ENCODE results near the gene ZC3HAV1.
A peak's percentile ranks its signal among the peaks of the same experiment; 100 is the strongest.

The ZC3HAV1 gene

GRCh38 chr7:139023076-139023475 is 86.4 kb downstream of the ZC3HAV1 start:
- DNase-seq (ENCODE audit: low read depth in 2 of 2), result no peak

GRCh38 chr7:139022286-139022685 is 87.2 kb downstream of the ZC3HAV1 start:
- no peak for DNase-seq (ENCODE audit: low read depth in 2 of 2)

- no peak for DNase-seq (ENCODE audit: low read depth in 2 of 2)
Observed at GRCh38 chr7:139018910-139019309, 90.6 kb downstream of the ZC3HAV1 start.

DNA sequence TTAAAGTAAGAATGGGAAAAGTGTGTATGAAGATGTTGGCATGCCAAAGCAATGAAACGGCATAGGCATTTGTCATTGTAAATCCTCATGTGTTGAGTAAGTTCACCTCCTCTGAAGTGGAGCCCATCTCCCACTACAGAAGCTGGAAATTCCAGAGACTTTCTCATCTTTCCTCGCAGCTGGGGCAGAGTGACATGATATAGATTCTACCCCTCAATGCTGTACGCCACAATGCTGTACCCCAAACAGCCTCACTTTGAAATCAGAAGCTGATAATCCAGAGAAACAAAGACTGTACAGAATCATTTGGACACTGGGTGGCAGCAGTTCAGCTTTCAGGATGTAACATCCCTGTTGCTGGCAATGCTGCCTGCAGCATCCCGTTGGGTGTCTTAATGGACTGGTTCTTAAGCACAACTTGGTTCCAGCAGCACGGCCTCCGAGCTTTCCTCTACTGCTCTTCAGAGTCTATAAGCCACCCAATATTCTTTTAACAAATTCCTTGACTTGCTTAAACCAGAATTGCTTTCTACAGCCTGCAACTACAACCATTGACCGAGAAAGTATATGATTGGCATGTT is 92.5 kb downstream of the ZC3HAV1 start:
- DNase-seq (ENCODE audit: low read depth in 2 of 2), result peak in 1 of 2 donors; percentile 13

- no peak for DNase-seq (ENCODE audit: low read depth in 2 of 2)
Observed at GRCh38 chr7:139011373-139011772, 98.1 kb downstream of the ZC3HAV1 start.

DNA sequence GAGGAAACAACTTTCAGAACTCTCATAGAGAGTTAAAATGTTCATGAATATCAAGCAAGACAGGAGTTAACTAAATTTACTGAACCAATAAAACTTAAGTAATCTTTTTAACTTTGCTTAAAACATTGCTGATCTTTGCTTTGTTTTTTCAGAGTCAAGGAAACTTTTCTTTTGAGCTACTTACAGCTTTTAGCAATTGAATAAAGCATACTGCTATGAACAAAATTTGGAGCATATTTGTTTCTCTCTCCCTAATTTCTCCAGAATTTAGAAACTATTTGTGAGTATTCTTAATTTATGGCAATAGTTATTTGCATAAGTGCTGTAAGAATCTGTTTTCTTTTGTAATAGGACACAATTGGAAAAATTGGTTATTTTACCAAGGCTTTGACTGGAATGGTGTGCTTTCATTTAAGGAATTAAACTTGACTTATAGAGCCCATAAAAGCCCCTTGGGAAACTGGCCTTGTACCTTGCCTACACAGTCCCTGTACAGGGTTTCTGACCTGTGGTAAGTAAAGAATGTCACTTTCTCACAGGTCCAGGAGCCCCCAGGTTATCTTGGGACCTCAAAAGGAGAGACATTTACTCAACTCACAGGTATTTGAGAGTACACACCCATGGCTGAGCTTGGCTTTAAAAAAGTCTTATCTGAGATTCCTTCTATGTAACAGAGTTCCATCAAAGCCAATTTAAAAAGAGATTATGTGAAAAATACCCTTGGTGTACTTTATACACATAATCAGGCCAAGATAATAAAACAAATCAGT is 105.0 kb downstream of the ZC3HAV1 start:
- no peak for DNase-seq (ENCODE audit: low read depth in 2 of 2)

DNA sequence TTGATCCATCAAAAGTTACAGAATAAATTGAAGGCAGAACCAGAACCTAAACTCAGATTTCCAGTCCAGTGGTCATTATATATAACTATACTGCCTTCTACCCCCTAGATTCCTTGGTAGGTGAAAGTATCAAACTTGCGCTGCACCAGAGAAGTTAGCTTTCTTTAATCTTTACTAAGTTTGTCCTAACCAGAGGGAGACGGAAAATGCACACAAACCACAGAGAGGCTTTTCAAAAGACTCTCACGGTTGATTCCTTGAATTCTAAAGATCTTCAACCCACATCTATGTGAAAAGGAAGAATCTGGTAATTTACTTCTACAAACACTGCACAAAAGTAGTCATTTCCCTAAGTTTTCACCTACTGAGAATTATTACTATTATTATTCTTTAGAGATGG is 110.1 kb downstream of the ZC3HAV1 start:
- DNase-seq (ENCODE audit: low read depth in 2 of 2), result no peak

All from stimulated activated CD8-positive, alpha-beta memory T cell treated with anti-CD3 and anti-CD28 coated beads, Interleukin-15, amount 100 ng/mL, for 4 hours (primary cell).